ENCODE measurements around the gene FBLN5. TPM values are rescaled to one million over a fixed set of nuclear protein-coding genes. Genes with fewer than 3 reads are reported as not detected.

Gene FBLN5
- total RNA-seq, 2 experiments from 2014 or later = 1.2 to 1.6 TPM

GRCh38 chr14:91919814-91920213, 27.7 kb downstream of the FBLN5 start:
- no peak overlapping the region for H3K4me3 Mint-ChIP-seq
- CTCF ChIA-PET = interaction anchor here (1.1 kb wide), 1 partner anchor 9 kb away, joined by 5 read pairs; no protein-coding TSS in a partner anchor
- H3K27ac Mint-ChIP-seq = no peak overlapping the region
- no peaks in the 10 kb centered on the region for H3K36me3 Mint-ChIP-seq (ENCODE audit: low read depth)
- no peaks in the 10 kb centered on the region for H3K9me3 Mint-ChIP-seq
- H3K4me1 Mint-ChIP-seq (ENCODE audit: low read depth) = no peaks in the 10 kb centered on the region
- intact Hi-C loops (cut with micrococcal nuclease) = no loop called here
- H3K27me3 Mint-ChIP-seq (ENCODE audit: low read depth) = no peaks in the 10 kb centered on the region
- DNase-seq = no peak

GRCh38 chr14:91918186-91918883, 29.2 kb downstream of the FBLN5 start:
- CTCF ChIA-PET = interaction anchor here (1.2 to 1.7 kb wide), 2 partner anchors 78 to 269 kb away, joined by 3 to 5 read pairs; no protein-coding TSS in a partner anchor
- Mint-ChIP-seq H3K36me3 (ENCODE audit: low read depth) (no peaks in the 10 kb centered on the region), H3K4me1 (ENCODE audit: low read depth) (no peaks in the 10 kb centered on the region), H3K27ac (no peak overlapping the region), H3K27me3 (ENCODE audit: low read depth) (no peaks in the 10 kb centered on the region), H3K9me3 (no peaks in the 10 kb centered on the region), H3K4me3 (no peak overlapping the region)
- DNase-seq = no peak
- intact Hi-C loops (cut with micrococcal nuclease) = no loop called here

GRCh38 chr14:91912035-91912434, 35.5 kb downstream of the FBLN5 start:
- intact Hi-C loops (cut with micrococcal nuclease) = loop anchor here (5.0 kb wide), 2 partner anchors 85 to 485 kb away; no protein-coding TSS in a partner anchor
- H3K4me3 Mint-ChIP-seq = no peak overlapping the region
- H3K4me1 Mint-ChIP-seq (ENCODE audit: low read depth) = peaks cover 6% of the 10 kb centered on the region
- no peak for DNase-seq
- no peak overlapping the region for H3K27ac Mint-ChIP-seq
- no peaks in the 10 kb centered on the region for H3K27me3 Mint-ChIP-seq (ENCODE audit: low read depth)
- no peaks in the 10 kb centered on the region for H3K9me3 Mint-ChIP-seq
- CTCF ChIA-PET = interaction anchor here (0.7 to 2.6 kb wide), 17 partner anchors 12 to 291 kb away, joined by 3 to 13 read pairs (median 4); no protein-coding TSS in a partner anchor
- no peaks in the 10 kb centered on the region for H3K36me3 Mint-ChIP-seq (ENCODE audit: low read depth)

GRCh38 chr14:91911474-91912032, 35.9 kb downstream of the FBLN5 start:
- no peak overlapping the region for H3K4me3 Mint-ChIP-seq
- CTCF ChIA-PET = interaction anchor here (0.6 to 2.6 kb wide), 38 partner anchors 9 to 403 kb away, joined by 3 to 15 read pairs (median 4); no protein-coding TSS in a partner anchor
- intact Hi-C loops (cut with micrococcal nuclease) = loop anchor here (1.0 to 5.0 kb wide), 5 partner anchors 86 to 484 kb away; no protein-coding TSS in a partner anchor
- H3K36me3 Mint-ChIP-seq (ENCODE audit: low read depth) = no peaks in the 10 kb centered on the region
- H3K9me3 Mint-ChIP-seq = no peaks in the 10 kb centered on the region
- H3K4me1 Mint-ChIP-seq (ENCODE audit: low read depth) = peaks cover 6% of the 10 kb centered on the region
- H3K27me3 Mint-ChIP-seq (ENCODE audit: low read depth) = no peaks in the 10 kb centered on the region
- peak; percentile 63 for DNase-seq
- H3K27ac Mint-ChIP-seq = no peak overlapping the region

GRCh38 chr14:91910196-91910595, 37.3 kb downstream of the FBLN5 start:
- no peaks in the 10 kb centered on the region for H3K9me3 Mint-ChIP-seq
- H3K27me3 Mint-ChIP-seq (ENCODE audit: low read depth) = no peaks in the 10 kb centered on the region
- DNase-seq = no peak
- no peak overlapping the region for H3K27ac Mint-ChIP-seq
- intact Hi-C loops (cut with micrococcal nuclease) = loop anchor here (2.0 to 5.0 kb wide), 3 partner anchors 87 to 483 kb away; no protein-coding TSS in a partner anchor
- no peak overlapping the region for H3K4me3 Mint-ChIP-seq
- CTCF ChIA-PET = interaction anchor here (0.7 to 1.9 kb wide), 8 partner anchors 11 to 328 kb away, joined by 3 to 15 read pairs (median 5); no protein-coding TSS in a partner anchor
- peaks cover 6% of the 10 kb centered on the region for H3K4me1 Mint-ChIP-seq (ENCODE audit: low read depth)
- H3K36me3 Mint-ChIP-seq (ENCODE audit: low read depth) = no peaks in the 10 kb centered on the region

GRCh38 chr14:91906374-91906773, 41.1 kb downstream of the FBLN5 start:
- Mint-ChIP-seq H3K4me3 (no peak overlapping the region), H3K4me1 (ENCODE audit: low read depth) (peaks cover 3% of the 10 kb centered on the region), H3K9me3 (no peaks in the 10 kb centered on the region), H3K27ac (no peak overlapping the region), H3K27me3 (ENCODE audit: low read depth) (no peaks in the 10 kb centered on the region), H3K36me3 (ENCODE audit: low read depth) (no peaks in the 10 kb centered on the region)
- DNase-seq = no peak
- intact Hi-C loops (cut with micrococcal nuclease) = no loop called here
- CTCF ChIA-PET = no interaction called here

- no peak for DNase-seq
- CTCF ChIA-PET = interaction anchor here (0.6 kb wide), 1 partner anchor 159 kb away, joined by 3 read pairs; no protein-coding TSS in a partner anchor
- Mint-ChIP-seq H3K4me1 (ENCODE audit: low read depth) (no peaks in the 10 kb centered on the region), H3K4me3 (no peak overlapping the region), H3K9me3 (no peaks in the 10 kb centered on the region), H3K27ac (no peak overlapping the region), H3K36me3 (ENCODE audit: low read depth) (no peaks in the 10 kb centered on the region), H3K27me3 (ENCODE audit: low read depth) (no peaks in the 10 kb centered on the region)
- intact Hi-C loops (cut with micrococcal nuclease) = no loop called here
Measured at GRCh38 chr14:91904956-91905645, 42.4 kb downstream of the FBLN5 start.

DNA sequence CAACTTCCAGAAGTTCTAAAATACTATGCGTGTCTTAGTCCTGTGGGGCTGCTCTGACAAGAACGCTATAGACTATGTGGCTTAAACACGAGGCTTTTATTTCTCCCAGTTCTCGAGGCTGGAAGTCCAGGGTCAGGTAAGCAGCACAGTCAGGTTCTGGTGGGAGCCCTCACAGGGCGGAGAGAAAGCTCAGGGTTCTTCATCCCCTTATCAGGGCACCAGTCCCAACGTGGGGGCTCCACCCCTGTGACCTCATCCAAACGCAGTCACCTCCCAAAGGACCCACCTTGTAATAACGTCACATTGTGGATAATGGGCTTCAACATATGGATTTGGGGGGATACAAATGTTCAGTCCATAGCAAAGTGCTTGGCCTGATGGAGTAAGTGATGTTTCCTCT, 43.0 kb downstream of the FBLN5 start:
- no peak overlapping the region for H3K4me3 Mint-ChIP-seq
- intact Hi-C loops (cut with micrococcal nuclease) = no loop called here
- CTCF ChIA-PET = no interaction called here

DNA sequence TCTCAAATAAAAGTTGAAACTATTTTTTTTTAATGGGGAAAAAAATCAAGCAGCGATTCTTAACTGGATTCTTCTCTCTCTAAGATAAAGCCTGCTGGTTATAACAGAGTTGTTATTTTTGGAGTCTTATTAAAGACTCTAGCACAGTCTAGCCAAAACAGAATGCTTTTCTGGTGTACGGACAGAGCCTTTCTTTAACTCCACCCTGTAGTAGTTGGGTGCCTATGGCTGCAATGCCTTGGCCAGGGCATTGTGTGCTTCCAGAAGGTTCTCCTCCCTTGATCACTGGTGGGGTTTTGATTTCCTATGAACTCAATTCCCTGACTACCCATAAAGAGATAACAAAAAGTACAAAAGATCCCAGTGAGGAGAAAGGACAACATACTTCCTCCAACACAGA, 44.4 kb downstream of the FBLN5 start:
- intact Hi-C loops (cut with micrococcal nuclease) = no loop called here
- H3K27ac Mint-ChIP-seq = no peak overlapping the region

More for the DNA sequence above, 43.0 kb downstream of the FBLN5 start:
- no peaks in the 10 kb centered on the region for H3K36me3 Mint-ChIP-seq (ENCODE audit: low read depth)
- no peak for DNase-seq
- H3K9me3 Mint-ChIP-seq = no peaks in the 10 kb centered on the region
- H3K27ac Mint-ChIP-seq = no peak overlapping the region
- H3K4me1 Mint-ChIP-seq (ENCODE audit: low read depth) = peaks cover under 1% of the 10 kb centered on the region
- H3K27me3 Mint-ChIP-seq (ENCODE audit: low read depth) = no peaks in the 10 kb centered on the region

GRCh38 chr14:91902336-91902735, 45.2 kb downstream of the FBLN5 start:
- no peak for DNase-seq
- H3K27ac Mint-ChIP-seq = no peak overlapping the region
- no peaks in the 10 kb centered on the region for H3K36me3 Mint-ChIP-seq (ENCODE audit: low read depth)
- H3K4me1 Mint-ChIP-seq (ENCODE audit: low read depth) = peaks cover 5% of the 10 kb centered on the region
- intact Hi-C loops (cut with micrococcal nuclease) = no loop called here
- no peaks in the 10 kb centered on the region for H3K9me3 Mint-ChIP-seq
- CTCF ChIA-PET = interaction anchor here (0.9 to 1.6 kb wide), 2 partner anchors 9 to 11 kb away, joined by 3 to 4 read pairs; no protein-coding TSS in a partner anchor
- H3K27me3 Mint-ChIP-seq (ENCODE audit: low read depth) = no peaks in the 10 kb centered on the region
- no peak overlapping the region for H3K4me3 Mint-ChIP-seq

More for the DNA sequence above, 44.4 kb downstream of the FBLN5 start:
- CTCF ChIA-PET = no interaction called here
- no peaks in the 10 kb centered on the region for H3K9me3 Mint-ChIP-seq
- H3K27me3 Mint-ChIP-seq (ENCODE audit: low read depth) = no peaks in the 10 kb centered on the region
- DNase-seq = no peak
- peaks cover 5% of the 10 kb centered on the region for H3K4me1 Mint-ChIP-seq (ENCODE audit: low read depth)
- no peaks in the 10 kb centered on the region for H3K36me3 Mint-ChIP-seq (ENCODE audit: low read depth)
- H3K4me3 Mint-ChIP-seq = no peak overlapping the region

DNA sequence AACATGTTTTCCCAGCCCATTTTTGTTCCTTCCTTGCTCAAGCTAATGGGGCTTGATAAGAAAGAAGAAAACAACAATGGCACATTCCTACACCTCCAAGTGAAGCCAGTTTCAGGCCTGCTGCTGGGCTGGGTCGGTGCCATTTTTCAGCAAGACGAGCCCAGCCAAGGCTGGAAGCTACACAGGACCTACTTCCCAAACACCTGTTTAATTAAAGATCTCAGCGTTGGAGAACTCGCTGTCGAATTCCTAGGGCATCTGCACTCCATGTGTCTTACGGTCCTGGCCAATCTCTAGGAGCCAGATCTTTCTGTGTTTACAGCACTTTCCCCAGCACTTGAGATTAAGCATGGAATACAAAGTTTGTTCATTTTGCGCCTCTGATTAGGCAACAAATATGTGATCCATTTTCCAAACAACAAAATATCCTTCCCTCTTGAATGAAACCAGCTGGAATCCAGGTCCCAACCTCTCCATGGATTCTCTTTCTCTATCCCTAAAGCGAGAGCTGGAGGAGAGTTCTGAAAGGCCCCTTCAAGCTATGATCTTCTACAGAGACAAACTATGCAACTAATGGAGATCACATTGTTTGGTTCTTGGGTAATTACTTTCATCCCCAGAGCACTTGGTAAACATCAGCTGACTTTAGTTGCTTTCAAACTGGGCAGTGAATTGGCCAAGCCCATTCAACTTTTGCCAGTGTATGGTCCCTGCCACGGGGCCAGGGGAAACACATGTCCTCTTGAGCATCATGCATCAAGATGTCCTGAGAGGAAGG, 45.9 kb downstream of the FBLN5 start:
- DNase-seq = no peak
- H3K36me3 Mint-ChIP-seq (ENCODE audit: low read depth) = no peaks in the 10 kb centered on the region
- H3K27ac Mint-ChIP-seq = no peak overlapping the region
- no peak overlapping the region for H3K4me3 Mint-ChIP-seq
- CTCF ChIA-PET = interaction anchor here (0.9 to 1.6 kb wide), 2 partner anchors 9 to 10 kb away, joined by 3 to 4 read pairs; no protein-coding TSS in a partner anchor
- no peaks in the 10 kb centered on the region for H3K9me3 Mint-ChIP-seq
- intact Hi-C loops (cut with micrococcal nuclease) = no loop called here
- peaks cover 5% of the 10 kb centered on the region for H3K4me1 Mint-ChIP-seq (ENCODE audit: low read depth)
- H3K27me3 Mint-ChIP-seq (ENCODE audit: low read depth) = no peaks in the 10 kb centered on the region
